Measurements from ENCODE around the gene KIF4B. TPM values are rescaled to one million over a fixed set of nuclear protein-coding genes. Genes with fewer than 3 reads are reported as not detected.
"Not testable (repeated sequence)": the region's sequence is repeated elsewhere in the genome, so short reads cannot be mapped to it uniquely, and the experiment has no call there.

The KIF4B gene
- total and polyA plus RNA-seq, 2 donors from 2014 or later: not detected

- Histone ChIP-seq H3K4me1 (ENCODE audit: control insufficient read depth in 2 of 3, insufficient read depth in 2 of 3, low read depth in 1 of 3, low read length in 3 of 3) (no peaks in the 10 kb centered on the region), H3K36me3 (ENCODE audit: control insufficient read depth in 2 of 3, insufficient read depth in 3 of 3, low read length in 3 of 3) (no peaks in the 10 kb centered on the region), H3K27ac (ENCODE audit: low read depth in 2 of 2, low read length in 2 of 2) (no peak overlapping the region), H3K4me3 (ENCODE audit: low read length in 3 of 3) (no peak overlapping the region), H3K9me3 (ENCODE audit: control insufficient read depth in 2 of 3, insufficient read depth in 1 of 3, low read length in 3 of 3) (no peaks in the 10 kb centered on the region), H3K9ac (ENCODE audit: low read length in 3 of 3) (no peak overlapping the region), H3K27me3 (ENCODE audit: control insufficient read depth, insufficient read depth, low read length) (no peaks in the 10 kb centered on the region)
- FAIRE-seq (no peak), DNase-seq (peak in 1 of 5 donors; percentile 1)
- no peak for TF ChIP-seq CTCF (IDR thresholded peaks at IDR 0.05; ENCODE audit: borderline replicate concordance, extremely low read depth, insufficient read depth)
- intact Hi-C loops (cut with DNase I): no loop called here
Measured at GRCh38 chr5:154995679-154996078, 17.9 kb upstream of the KIF4B start.

GRCh38 chr5:154997746-154998145 is 15.8 kb upstream of the KIF4B start:
- Histone ChIP-seq H3K9ac (ENCODE audit: low read length in 3 of 3) (no peak overlapping the region), H3K27me3 (ENCODE audit: control insufficient read depth, insufficient read depth, low read length) (no peaks in the 10 kb centered on the region), H3K9me3 (ENCODE audit: control insufficient read depth in 2 of 3, insufficient read depth in 1 of 3, low read length in 3 of 3) (no peaks in the 10 kb centered on the region), H3K4me1 (ENCODE audit: control insufficient read depth in 2 of 3, insufficient read depth in 2 of 3, low read depth in 1 of 3, low read length in 3 of 3) (no peaks in the 10 kb centered on the region), H3K36me3 (ENCODE audit: control insufficient read depth in 2 of 3, insufficient read depth in 3 of 3, low read length in 3 of 3) (no peaks in the 10 kb centered on the region), H3K4me3 (ENCODE audit: low read length in 3 of 3) (no peak overlapping the region), H3K27ac (ENCODE audit: low read depth in 2 of 2, low read length in 2 of 2) (no peak overlapping the region)
- intact Hi-C loops (cut with DNase I): no loop called here
- DNase-seq (no peak), FAIRE-seq (no peak)
- no peak for TF ChIP-seq CTCF (IDR thresholded peaks at IDR 0.05; ENCODE audit: borderline replicate concordance, extremely low read depth, insufficient read depth)

GRCh38 chr5:154999865-155000264 is 13.7 kb upstream of the KIF4B start:
- DNase-seq: no peak
- Histone ChIP-seq H3K36me3 (ENCODE audit: control insufficient read depth in 2 of 3, insufficient read depth in 3 of 3, low read length in 3 of 3) (no peaks in the 10 kb centered on the region), H3K27ac (ENCODE audit: low read depth in 2 of 2, low read length in 2 of 2) (no peak overlapping the region), H3K9me3 (ENCODE audit: control insufficient read depth in 2 of 3, insufficient read depth in 1 of 3, low read length in 3 of 3) (no peaks in the 10 kb centered on the region), H3K4me3 (ENCODE audit: low read length in 3 of 3) (no peak overlapping the region), H3K9ac (ENCODE audit: low read length in 3 of 3) (no peak overlapping the region), H3K27me3 (ENCODE audit: control insufficient read depth, insufficient read depth, low read length) (no peaks in the 10 kb centered on the region), H3K4me1 (ENCODE audit: control insufficient read depth in 2 of 3, insufficient read depth in 2 of 3, low read depth in 1 of 3, low read length in 3 of 3) (no peaks in the 10 kb centered on the region)
- FAIRE-seq: no peak
- no peak for TF ChIP-seq CTCF (IDR thresholded peaks at IDR 0.05; ENCODE audit: borderline replicate concordance, extremely low read depth, insufficient read depth)
- intact Hi-C loops (cut with DNase I): no loop called here

GRCh38 chr5:155001523-155001922 is 12.0 kb upstream of the KIF4B start:
- no peaks in the 10 kb centered on the region for H3K9me3 ChIP-seq (ENCODE audit: control insufficient read depth in 2 of 3, insufficient read depth in 1 of 3, low read length in 3 of 3)
- H3K4me3 ChIP-seq (ENCODE audit: low read length in 3 of 3): no peak overlapping the region
- H3K36me3 ChIP-seq (ENCODE audit: control insufficient read depth in 2 of 3, insufficient read depth in 3 of 3, low read length in 3 of 3): no peaks in the 10 kb centered on the region
- no peak overlapping the region for H3K27ac ChIP-seq (ENCODE audit: low read depth in 2 of 2, low read length in 2 of 2)
- intact Hi-C loops (cut with DNase I): no loop called here
- no peak overlapping the region for H3K9ac ChIP-seq (ENCODE audit: low read length in 3 of 3)
- DNase-seq: no peak
- FAIRE-seq: no peak
- H3K27me3 ChIP-seq (ENCODE audit: control insufficient read depth, insufficient read depth, low read length): no peaks in the 10 kb centered on the region
- H3K4me1 ChIP-seq (ENCODE audit: control insufficient read depth in 2 of 3, insufficient read depth in 2 of 3, low read depth in 1 of 3, low read length in 3 of 3): no peaks in the 10 kb centered on the region
- TF ChIP-seq CTCF (IDR thresholded peaks at IDR 0.05; ENCODE audit: borderline replicate concordance, extremely low read depth, insufficient read depth): no peak

- not testable (repeated sequence) for FAIRE-seq; H3K27me3 ChIP-seq (ENCODE audit: control insufficient read depth, insufficient read depth, low read length); DNase-seq
Measured at GRCh38 chr5:155002722-155003121, 10.8 kb upstream of the KIF4B start.

More at GRCh38 chr5:155002722-155003121, 10.8 kb upstream of the KIF4B start:
- H3K4me1 ChIP-seq (ENCODE audit: control insufficient read depth in 2 of 3, insufficient read depth in 2 of 3, low read depth in 1 of 3, low read length in 3 of 3); H3K9ac ChIP-seq (ENCODE audit: low read length in 3 of 3); H3K27ac ChIP-seq (ENCODE audit: low read depth in 2 of 2, low read length in 2 of 2); H3K36me3 ChIP-seq (ENCODE audit: control insufficient read depth in 2 of 3, insufficient read depth in 3 of 3, low read length in 3 of 3); H3K9me3 ChIP-seq (ENCODE audit: control insufficient read depth in 2 of 3, insufficient read depth in 1 of 3, low read length in 3 of 3); H3K4me3 ChIP-seq (ENCODE audit: low read length in 3 of 3); intact Hi-C loops (cut with DNase I): not testable (repeated sequence)

All from kidney (tissue), 14 donors.